Muscle of leg (tissue), 11 donors: ENCODE measurements around the gene ALDH18A1. TPM values are rescaled to one million over a fixed set of nuclear protein-coding genes. Genes with fewer than 3 reads are reported as not detected.

Experiments used
- DNase-seq: peaks from one replicate; pipeline ENCODE4 v3.0.0; 2013
- H3K27ac ChIP-seq: one replicate; pipeline ENCODE4 v1.5.1; 2013; ENCODE audit warnings: mild to moderate bottlenecking, low read length, control low read depth
- H3K27me3 ChIP-seq: one replicate; pipeline ENCODE4 v1.6.1; 2013; ENCODE audit warnings: low read length; ENCODE audit not compliant: control insufficient read depth, insufficient read depth
- H3K36me3 ChIP-seq: one replicate; pipeline ENCODE4 v1.6.1; 2013; ENCODE audit warnings: low read length; ENCODE audit not compliant: control insufficient read depth, insufficient read depth
- H3K4me1 ChIP-seq: one replicate; pipeline ENCODE4 v1.6.1; 2013; ENCODE audit warnings: low read length; ENCODE audit not compliant: control insufficient read depth, insufficient read depth
- H3K4me3 ChIP-seq: one replicate; pipeline ENCODE4 v1.5.1; 2013; ENCODE audit warnings: low read length, control low read depth
- H3K9me3 ChIP-seq: replicated peaks from 2 replicates; pipeline ENCODE4 v1.6.1; 2013; ENCODE audit warnings: low read depth, low read length; ENCODE audit not compliant: control insufficient read depth
- WGBS: methylation state at CpG from one replicate; pipeline ENCODE4 v1.1.5; 2013; ENCODE audit warnings: missing lambda C conversion rate; ENCODE audit not compliant: insufficient coverage; 5-methylcytosine and 5-hydroxymethylcytosine counted together
- polyA plus RNA-seq, 8 donors: library from polyadenylated mRNA; unstranded; fragments of 120-200 nt; gene quantifications; one replicate each; pipeline versions ENCODE4 v1.2.1 to v1.2.3, GENCODE V29; 2013; ENCODE audit warnings: inconsistent platforms in 1 of 8, low replicate concordance in 1 of 8; ENCODE audit not compliant: insufficient read length in 8 of 8, insufficient read depth in 1 of 8
- total RNA-seq: library from RNA; stranded (reverse); fragments of 120-200 nt; gene quantifications from one replicate; pipeline ENCODE4 v1.2.4, GENCODE V29; 2013

ALDH18A1 gene
- total and polyA plus RNA-seq, 9 donors: 37.1 to 70.3 (median 45.5) TPM

GRCh38 chr10:95653895-95654294, 2.6 kb downstream of the ALDH18A1 start:
- H3K4me1 ChIP-seq: peaks cover 6% of the 10 kb centered on the region
- WGBS: no CpG with 5 or more reads among the region's 5 CpGs
- no peaks in the 10 kb centered on the region for H3K27me3 ChIP-seq
- peaks cover 2% of the 10 kb centered on the region for H3K9me3 ChIP-seq
- H3K36me3 ChIP-seq: peaks cover 20% of the 10 kb centered on the region
- no peak overlapping the region for H3K4me3 ChIP-seq
- H3K27ac ChIP-seq: no peak overlapping the region
- DNase-seq: no peak

- Histone ChIP-seq H3K4me3 (no peak overlapping the region), H3K4me1 (peaks cover 2% of the 10 kb centered on the region), H3K27ac (no peak overlapping the region), H3K36me3 (peaks cover 38% of the 10 kb centered on the region), H3K27me3 (no peaks in the 10 kb centered on the region), H3K9me3 (peaks cover 2% of the 10 kb centered on the region)
- WGBS: no CpG with 5 or more reads among the region's 1 CpG
- DNase-seq: no peak
Measured at GRCh38 chr10:95651346-95652060, 5.0 kb downstream of the ALDH18A1 start.

GRCh38 chr10:95650232-95650631, 6.3 kb downstream of the ALDH18A1 start:
- no peaks in the 10 kb centered on the region for H3K27me3 ChIP-seq
- peaks cover 2% of the 10 kb centered on the region for H3K9me3 ChIP-seq
- H3K4me3 ChIP-seq: no peak overlapping the region
- no CpG with 5 or more reads among the region's 2 CpGs for WGBS
- H3K4me1 ChIP-seq: peaks cover 2% of the 10 kb centered on the region
- DNase-seq: no peak
- no peak overlapping the region for H3K27ac ChIP-seq
- H3K36me3 ChIP-seq: peaks cover 47% of the 10 kb centered on the region

GRCh38 chr10:95648138-95648537, 8.4 kb downstream of the ALDH18A1 start:
- no CpG with 5 or more reads among the region's 1 CpG for WGBS
- Histone ChIP-seq H3K36me3 (peaks cover 54% of the 10 kb centered on the region), H3K9me3 (peaks cover 2% of the 10 kb centered on the region)

GRCh38 chr10:95646160-95646559, 10.4 kb downstream of the ALDH18A1 start:
- no peaks in the 10 kb centered on the region for H3K9me3 ChIP-seq
- H3K27ac ChIP-seq: no peak overlapping the region
- H3K27me3 ChIP-seq: no peaks in the 10 kb centered on the region
- peaks cover 56% of the 10 kb centered on the region for H3K36me3 ChIP-seq
- 90% methylated on average over 1 of the region's 1 CpG for WGBS
- DNase-seq: no peak
- H3K4me1 ChIP-seq: no peaks in the 10 kb centered on the region
- no peak overlapping the region for H3K4me3 ChIP-seq

More at GRCh38 chr10:95648138-95648537, 8.4 kb downstream of the ALDH18A1 start:
- no peak overlapping the region for H3K27ac ChIP-seq
- no peak overlapping the region for H3K4me3 ChIP-seq
- DNase-seq: no peak
- H3K4me1 ChIP-seq: no peaks in the 10 kb centered on the region
- no peaks in the 10 kb centered on the region for H3K27me3 ChIP-seq

GRCh38 chr10:95644901-95645300, 11.6 kb downstream of the ALDH18A1 start:
- H3K4me1 ChIP-seq: no peaks in the 10 kb centered on the region
- no peaks in the 10 kb centered on the region for H3K27me3 ChIP-seq
- H3K9me3 ChIP-seq: no peaks in the 10 kb centered on the region
- no peak for DNase-seq
- no CpG with 5 or more reads among the region's 1 CpG for WGBS
- no peak overlapping the region for H3K4me3 ChIP-seq
- H3K27ac ChIP-seq: no peak overlapping the region
- peaks cover 55% of the 10 kb centered on the region for H3K36me3 ChIP-seq

- peaks cover 62% of the 10 kb centered on the region for H3K36me3 ChIP-seq
- no peak overlapping the region for H3K27ac ChIP-seq
- H3K4me1 ChIP-seq: no peaks in the 10 kb centered on the region
- WGBS: no CpG with 5 or more reads among the region's 1 CpG
- H3K9me3 ChIP-seq: no peaks in the 10 kb centered on the region
- H3K27me3 ChIP-seq: no peaks in the 10 kb centered on the region
- DNase-seq: no peak
- H3K4me3 ChIP-seq: no peak overlapping the region
Measured at GRCh38 chr10:95640891-95641315, 15.6 kb downstream of the ALDH18A1 start.

GRCh38 chr10:95637911-95638310, 18.6 kb downstream of the ALDH18A1 start:
- no peaks in the 10 kb centered on the region for H3K4me1 ChIP-seq
- H3K4me3 ChIP-seq: no peak overlapping the region
- no peak overlapping the region for H3K27ac ChIP-seq
- peaks cover 78% of the 10 kb centered on the region for H3K36me3 ChIP-seq
- H3K27me3 ChIP-seq: no peaks in the 10 kb centered on the region
- DNase-seq: no peak
- WGBS: 100% methylated on average over 2 of the region's 4 CpGs
- no peaks in the 10 kb centered on the region for H3K9me3 ChIP-seq

GRCh38 chr10:95637140-95637539, 19.4 kb downstream of the ALDH18A1 start:
- H3K4me1 ChIP-seq: no peaks in the 10 kb centered on the region
- H3K4me3 ChIP-seq: no peak overlapping the region
- H3K27ac ChIP-seq: no peak overlapping the region
- no peaks in the 10 kb centered on the region for H3K27me3 ChIP-seq
- WGBS: 100% methylated on average over 1 of the region's 10 CpGs
- H3K9me3 ChIP-seq: no peaks in the 10 kb centered on the region
- H3K36me3 ChIP-seq: peaks cover 80% of the 10 kb centered on the region
- DNase-seq: no peak

- no CpG with 5 or more reads among the region's 2 CpGs for WGBS
- H3K27ac ChIP-seq: no peak overlapping the region
Measured at GRCh38 chr10:95635319-95635733, 21.2 kb downstream of the ALDH18A1 start.

More at GRCh38 chr10:95635319-95635733, 21.2 kb downstream of the ALDH18A1 start:
- no peak for DNase-seq
- no peaks in the 10 kb centered on the region for H3K4me1 ChIP-seq
- H3K27me3 ChIP-seq: no peaks in the 10 kb centered on the region
- no peaks in the 10 kb centered on the region for H3K9me3 ChIP-seq
- peaks cover 73% of the 10 kb centered on the region for H3K36me3 ChIP-seq
- H3K4me3 ChIP-seq: no peak overlapping the region
